ENCODE data around the gene NPDC1. TPM values are rescaled to one million over a fixed set of nuclear protein-coding genes. Genes with fewer than 3 reads are reported as not detected.

The NPDC1 gene
- total RNA-seq, 1 donor from 2014 or later, result 61.1 TPM

DNA sequence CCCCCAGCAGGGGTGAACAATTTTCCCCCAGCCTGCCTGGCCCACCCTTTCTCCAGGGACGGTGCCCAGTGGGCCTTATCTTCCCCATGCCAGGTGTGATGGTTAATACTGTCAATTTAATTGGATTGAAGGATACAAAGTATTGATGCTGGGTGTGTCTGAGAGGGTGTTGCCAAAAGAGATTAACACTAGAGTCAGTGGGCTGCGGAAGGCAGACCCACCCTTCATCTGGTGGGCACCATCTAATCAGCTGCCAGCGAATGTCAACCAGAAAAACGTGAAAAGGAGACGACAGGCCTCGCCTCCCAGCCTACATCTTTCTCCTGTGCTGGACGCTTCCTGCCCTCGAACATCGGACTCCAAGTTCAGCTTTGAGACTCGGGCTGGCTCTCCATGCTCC, 8.5 kb downstream of the NPDC1 start:
- TF ChIP-seq, protein P1, sequence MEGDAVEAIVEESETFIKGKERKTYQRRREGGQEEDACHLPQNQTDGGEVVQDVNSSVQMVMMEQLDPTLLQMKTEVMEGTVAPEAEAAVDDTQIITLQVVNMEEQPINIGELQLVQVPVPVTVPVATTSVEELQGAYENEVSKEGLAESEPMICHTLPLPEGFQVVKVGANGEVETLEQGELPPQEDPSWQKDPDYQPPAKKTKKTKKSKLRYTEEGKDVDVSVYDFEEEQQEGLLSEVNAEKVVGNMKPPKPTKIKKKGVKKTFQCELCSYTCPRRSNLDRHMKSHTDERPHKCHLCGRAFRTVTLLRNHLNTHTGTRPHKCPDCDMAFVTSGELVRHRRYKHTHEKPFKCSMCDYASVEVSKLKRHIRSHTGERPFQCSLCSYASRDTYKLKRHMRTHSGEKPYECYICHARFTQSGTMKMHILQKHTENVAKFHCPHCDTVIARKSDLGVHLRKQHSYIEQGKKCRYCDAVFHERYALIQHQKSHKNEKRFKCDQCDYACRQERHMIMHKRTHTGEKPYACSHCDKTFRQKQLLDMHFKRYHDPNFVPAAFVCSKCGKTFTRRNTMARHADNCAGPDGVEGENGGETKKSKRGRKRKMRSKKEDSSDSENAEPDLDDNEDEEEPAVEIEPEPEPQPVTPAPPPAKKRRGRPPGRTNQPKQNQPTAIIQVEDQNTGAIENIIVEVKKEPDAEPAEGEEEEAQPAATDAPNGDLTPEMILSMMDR (conservative IDR thresholded peaks at IDR 0.05), result no peak

DNA sequence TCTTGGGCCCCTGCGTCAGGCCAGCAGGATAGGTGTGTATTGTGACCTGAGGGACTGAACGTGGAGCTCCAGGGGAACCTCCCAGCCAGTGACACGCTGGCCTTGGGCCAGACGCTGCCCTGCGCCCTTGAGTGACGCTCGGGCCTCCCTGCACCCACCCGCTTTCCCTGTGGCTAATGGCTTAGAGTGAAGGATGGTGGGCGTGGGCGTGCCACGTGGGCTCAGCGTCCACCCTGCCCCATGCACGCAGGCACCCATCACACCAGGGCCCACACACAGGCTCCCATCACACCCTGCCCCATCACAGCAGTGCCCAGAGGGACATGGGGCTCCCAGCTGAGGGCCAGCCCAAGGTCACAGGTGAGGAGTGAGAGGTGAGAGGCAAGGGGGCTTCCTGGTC, 8.9 kb downstream of the NPDC1 start:
- Mint-ChIP-seq H3K27ac (ENCODE audit: unreplicated experiment) (no peak overlapping the region), H3K27me3 (ENCODE audit: low read depth) (no peaks in the 10 kb centered on the region), H3K4me3 (no peak overlapping the region), H3K9me3 (no peaks in the 10 kb centered on the region), H3K4me1 (no peaks in the 10 kb centered on the region), H3K36me3 (ENCODE audit: low read depth) (no peaks in the 10 kb centered on the region)
- DNase-seq (ENCODE audit: low read depth, low spot score), result no peak
- TF ChIP-seq, protein P1 (conservative IDR thresholded peaks at IDR 0.05), result no peak

More for the DNA sequence above, 8.5 kb downstream of the NPDC1 start:
- no peak for DNase-seq (ENCODE audit: low read depth, low spot score)
- no peak overlapping the region for H3K27ac Mint-ChIP-seq (ENCODE audit: unreplicated experiment)
- no peak overlapping the region for H3K4me3 Mint-ChIP-seq
- H3K27me3 Mint-ChIP-seq (ENCODE audit: low read depth), result no peaks in the 10 kb centered on the region
- H3K36me3 Mint-ChIP-seq (ENCODE audit: low read depth), result no peaks in the 10 kb centered on the region
- H3K9me3 Mint-ChIP-seq, result no peaks in the 10 kb centered on the region
- H3K4me1 Mint-ChIP-seq, result no peaks in the 10 kb centered on the region

DNA sequence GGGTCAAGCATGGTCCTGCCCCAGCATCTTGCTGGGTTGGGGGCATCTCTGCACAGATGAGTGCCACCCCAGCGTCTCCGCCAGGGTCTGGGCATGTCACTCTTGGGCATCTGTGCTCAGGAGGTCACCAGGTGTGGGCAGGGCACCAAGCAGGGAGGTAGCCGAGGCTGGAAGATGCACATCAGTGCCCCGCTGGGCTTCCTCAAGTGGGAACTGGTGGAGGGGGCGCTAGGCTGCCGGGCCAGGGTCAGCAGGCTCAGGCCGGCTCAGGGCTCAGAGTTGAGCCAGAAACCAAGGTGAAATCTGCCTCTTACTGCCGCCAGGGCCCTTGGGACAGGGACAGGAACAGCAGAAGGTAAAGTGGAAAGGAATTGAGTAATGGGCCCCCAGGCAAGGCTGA, 10.0 kb downstream of the NPDC1 start:
- DNase-seq (ENCODE audit: low read depth, low spot score), result no peak
- Mint-ChIP-seq H3K27ac (ENCODE audit: unreplicated experiment) (no peak overlapping the region), H3K9me3 (no peaks in the 10 kb centered on the region), H3K36me3 (ENCODE audit: low read depth) (no peaks in the 10 kb centered on the region), H3K27me3 (ENCODE audit: low read depth) (no peaks in the 10 kb centered on the region), H3K4me1 (no peaks in the 10 kb centered on the region), H3K4me3 (no peak overlapping the region)
- TF ChIP-seq, protein P1 (conservative IDR thresholded peaks at IDR 0.05), result no peak

DNA sequence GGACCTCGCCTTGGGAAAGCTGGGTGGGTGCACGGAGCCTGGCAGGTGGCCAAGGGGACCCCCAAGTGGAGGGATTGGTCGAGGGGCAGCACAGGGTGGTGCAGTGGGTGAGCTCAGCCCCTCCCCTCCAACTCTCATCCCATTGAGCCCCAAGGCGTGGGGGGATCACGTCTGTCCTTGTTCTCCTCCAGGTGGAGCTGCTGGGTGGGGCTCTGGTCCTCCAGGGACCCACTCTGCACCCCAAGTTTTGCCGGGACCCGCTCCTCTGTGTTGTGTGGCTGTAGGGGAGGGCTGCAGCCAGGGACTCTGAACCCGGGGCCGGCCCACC, 10.5 kb downstream of the NPDC1 start:
- H3K4me1 Mint-ChIP-seq, result no peaks in the 10 kb centered on the region
- H3K27ac Mint-ChIP-seq (ENCODE audit: unreplicated experiment), result no peak overlapping the region
- no peaks in the 10 kb centered on the region for H3K36me3 Mint-ChIP-seq (ENCODE audit: low read depth)
- H3K9me3 Mint-ChIP-seq, result no peaks in the 10 kb centered on the region
- H3K4me3 Mint-ChIP-seq, result no peak overlapping the region
- DNase-seq (ENCODE audit: low read depth, low spot score), result no peak
- TF ChIP-seq, protein P1 (conservative IDR thresholded peaks at IDR 0.05), result peak; percentile 21
- H3K27me3 Mint-ChIP-seq (ENCODE audit: low read depth), result no peaks in the 10 kb centered on the region

DNA sequence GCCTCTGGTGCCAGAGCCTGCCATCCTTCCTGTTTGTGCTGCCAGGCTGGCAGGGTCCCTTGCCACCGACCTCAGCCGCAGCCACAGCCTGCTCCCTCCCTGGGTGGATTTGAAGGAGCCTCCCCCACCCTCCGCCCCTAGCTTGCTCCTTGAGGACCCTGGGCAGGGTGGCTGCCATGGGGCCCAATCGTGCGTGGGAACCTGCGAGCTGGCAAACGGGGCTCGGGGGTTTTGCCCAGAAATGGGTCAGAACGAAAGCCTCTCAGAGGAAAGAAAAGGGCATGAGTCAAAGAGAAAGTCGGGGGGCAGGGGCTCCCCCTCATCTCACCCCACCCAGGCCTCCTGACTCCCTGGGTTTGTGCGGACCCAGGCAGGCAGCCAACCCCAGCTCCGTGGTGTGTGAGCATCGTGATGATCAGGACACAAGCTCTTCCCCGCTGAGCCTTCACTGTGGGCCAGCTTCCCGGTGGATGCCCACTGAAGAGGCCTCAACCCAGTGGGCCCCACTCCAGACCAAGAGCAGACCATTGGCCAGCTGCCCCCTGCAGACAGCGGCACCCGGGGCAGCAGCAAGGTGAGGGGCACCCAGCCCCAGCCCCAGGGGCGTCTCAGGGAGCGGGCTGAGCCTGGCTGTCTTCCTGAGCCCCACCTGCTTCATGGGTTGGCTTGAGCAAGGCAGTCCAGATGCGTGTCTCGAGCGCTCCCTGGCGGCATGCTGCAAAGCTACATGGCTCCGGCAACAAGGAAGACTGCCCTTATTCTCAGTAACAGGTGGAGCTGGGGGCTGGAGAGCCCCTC, 11.1 kb downstream of the NPDC1 start:
- Mint-ChIP-seq H3K36me3 (ENCODE audit: low read depth) (no peaks in the 10 kb centered on the region), H3K9me3 (no peaks in the 10 kb centered on the region), H3K4me1 (no peaks in the 10 kb centered on the region), H3K27me3 (ENCODE audit: low read depth) (no peaks in the 10 kb centered on the region), H3K27ac (ENCODE audit: unreplicated experiment) (no peak overlapping the region), H3K4me3 (no peak overlapping the region)
- peak; percentile 84 for DNase-seq (ENCODE audit: low read depth, low spot score)
- TF ChIP-seq, protein P1 (conservative IDR thresholded peaks at IDR 0.05), result peak; percentile 84

Data from neural crest cell (in vitro differentiated cells).